ENCODE measurements around the gene MAP1S. TPM values are rescaled to one million over a fixed set of nuclear protein-coding genes. Genes with fewer than 3 reads are reported as not detected.

The MAP1S gene
- total and polyA plus RNA-seq, 2 of the 13 experiments (the other 11 are each of a cell fraction or from before 2014, with no cell fraction given): 3.8 to 7.3 TPM

GRCh38 chr19:17721821-17722220 is 2.5 kb downstream of the MAP1S start:
- 81% methylated on average over 4 of the region's 8 CpGs for WGBS (ENCODE audit: low lambda C conversion rate)
- intact Hi-C loops (cut with micrococcal nuclease; ENCODE audit: unreplicated experiment): no loop called here
- H3K4me2 ChIP-seq (ENCODE audit: low read depth, low read length): no peak overlapping the region
- no peak overlapping the region for H3K4me3 ChIP-seq (replicated peaks in 1 of 3; ENCODE audit: insufficient read depth in 1 of 3, low read depth in 2 of 3, low read length in 3 of 3)
- peaks cover 10 to 24% of the 10 kb centered on the region in 2 experiments; a peak in 4 of 5 replicates for H3K36me3 ChIP-seq (replicated peaks in 1 of 2; ENCODE audit: control insufficient read depth in 1 of 2, insufficient read depth in 2 of 2, low read length in 2 of 2)
- POLR2A ChIA-PET: no interaction called here
- peaks cover 31% of the 10 kb centered on the region for H3K4me1 ChIP-seq (ENCODE audit: insufficient read depth, low read length)
- no peak for TF ChIP-seq ZBTB25 (CRISPR knock-in tag; IDR thresholded peaks at IDR 0.05)
- no peak for TF ChIP-seq ZNF234 (CRISPR knock-in tag; conservative IDR thresholded peaks at IDR 0.05)
- TF ChIP-seq PHF21A (CRISPR knock-in tag; IDR thresholded peaks at IDR 0.05): no peak
- TF ChIP-seq MBD4 (IDR thresholded peaks at IDR 0.05; ENCODE audit: borderline replicate concordance, low read length): no peak
- TF ChIP-seq DMTF1 (CRISPR knock-in tag; IDR thresholded peaks at IDR 0.05): no peak
- no peak overlapping the region for H3K27ac ChIP-seq (ENCODE audit: extremely low read length, insufficient read depth, low read length)
- peaks cover 19% of the 10 kb centered on the region for H3K79me2 ChIP-seq (ENCODE audit: insufficient read depth, low read length)
- ATAC-seq (no peak), DNase-seq (ENCODE audit: low spot score) (no peak), FAIRE-seq (no peak)
- H2AFZ ChIP-seq (ENCODE audit: low read length): no peak overlapping the region
- no peaks in the 10 kb centered on the region for H3K9me3 ChIP-seq (ENCODE audit: low read length)
- peaks cover 11% of the 10 kb centered on the region; the same call in 1 of the 2 replicates for H4K20me1 ChIP-seq (ENCODE audit: insufficient read depth, low read length)
- H3K27me3 ChIP-seq (ENCODE audit: control insufficient read depth in 1 of 2, insufficient read depth in 2 of 2, low read length in 2 of 2): no peaks in the 10 kb centered on the region; a peak in 1 of 5 replicates
- no TSS peak for BruUV-seq (replicated peaks)
- H3K9ac ChIP-seq (ENCODE audit: insufficient read depth, low read depth, low read length): no peak overlapping the region
- CTCF ChIA-PET (ENCODE audit: low intra/inter-chr PET ratio, low total read pairs): no interaction called here
- in situ Hi-C loops (cut with HindIII; ENCODE audit: extremely low pct_ligation_motif_present, low pct_unique_long_range_greater_than_20kb): no loop called here
